NB4 (cell line): ENCODE results near the gene MSI2.

ENCODE experiments used
- CTCF ChIP-seq: IDR thresholded peaks from one replicate; pipeline ENCODE4 v1.5.1; 2012; ENCODE audit warnings: low read depth, low read length
- POLR2A ChIP-seq: IDR thresholded peaks from 2 replicates; pipeline ENCODE4 v1.6.1; 2011; ENCODE audit warnings: mild to moderate bottlenecking; ENCODE audit not compliant: insufficient read length; ENCODE audit errors: extremely low read depth

GRCh38 chr17:57375040-57375769 lies 118.9 kb downstream of the MSI2 start:
- no peak for TF ChIP-seq CTCF
- TF ChIP-seq POLR2A: no peak
